ENCODE results near the gene EXOSC6. TPM values are rescaled to one million over a fixed set of nuclear protein-coding genes. Genes with fewer than 3 reads are reported as not detected.
"Not testable (repeated sequence)": the region's sequence is repeated elsewhere in the genome, so short reads cannot be mapped to it uniquely, and the experiment has no call there.

EXOSC6 gene
- total RNA-seq, 2 experiments from 2014 or later = 20.3 to 21.0 TPM

DNA sequence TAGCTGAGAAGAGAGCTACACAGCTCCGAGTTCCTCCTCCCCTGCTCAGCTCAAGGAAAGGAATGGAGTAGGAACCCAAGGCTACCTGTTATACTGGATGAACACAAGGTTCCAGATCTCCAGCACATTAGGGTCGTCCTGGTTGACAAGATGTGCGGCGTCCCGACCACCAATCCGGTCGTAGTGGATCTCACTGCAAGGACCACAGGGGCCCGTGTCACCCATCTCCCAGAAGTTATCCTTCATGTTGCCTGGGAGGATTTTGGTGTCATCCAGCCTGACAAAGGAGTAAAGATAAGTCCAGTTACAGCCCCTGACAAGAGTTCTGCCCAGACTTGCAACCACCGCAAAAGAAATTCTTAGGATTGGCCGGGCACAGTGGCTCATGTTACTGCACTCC, 20.0 kb upstream of the EXOSC6 start:
- no peaks in the 10 kb centered on the region for H3K27me3 Mint-ChIP-seq (ENCODE audit: low read depth)
- H3K36me3 Mint-ChIP-seq (ENCODE audit: low read depth) = peaks cover 66% of the 10 kb centered on the region
- no peaks in the 10 kb centered on the region for H3K9me3 Mint-ChIP-seq
- no peak overlapping the region for H3K4me3 Mint-ChIP-seq
- CTCF ChIA-PET = interaction anchor here (1.0 to 1.6 kb wide), 3 partner anchors 17 to 21 kb away, joined by 3 to 12 read pairs (median 4); no protein-coding TSS in a partner anchor
- no peak overlapping the region for H3K27ac Mint-ChIP-seq
- intact Hi-C loops (cut with micrococcal nuclease) = no loop called here
- DNase-seq = no peak
- H3K4me1 Mint-ChIP-seq (ENCODE audit: low read depth) = peaks cover 2% of the 10 kb centered on the region

DNA sequence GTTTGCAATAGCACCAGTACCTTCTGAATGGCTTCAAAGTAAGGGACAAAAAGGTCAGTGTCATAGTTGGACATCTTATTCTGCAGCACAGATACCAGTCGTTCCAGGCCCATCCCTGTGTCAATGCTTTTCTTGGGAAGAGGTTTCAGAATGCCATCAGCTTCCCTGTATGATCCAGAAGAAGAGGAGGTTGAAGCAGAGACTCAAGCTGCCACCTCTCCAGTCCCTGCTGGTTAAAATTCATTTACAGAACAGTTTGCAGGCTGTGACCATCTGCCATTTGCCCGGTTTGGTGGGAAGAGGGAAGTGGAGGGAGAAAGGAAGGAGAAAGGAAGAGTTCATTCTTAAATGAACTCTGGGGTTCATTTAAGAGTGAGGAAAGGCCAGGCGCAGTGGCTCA, 18.4 kb upstream of the EXOSC6 start:
- Mint-ChIP-seq H3K27me3 (ENCODE audit: low read depth) (no peaks in the 10 kb centered on the region), H3K36me3 (ENCODE audit: low read depth) (peaks cover 67% of the 10 kb centered on the region), H3K9me3 (no peaks in the 10 kb centered on the region), H3K27ac (no peak overlapping the region), H3K4me1 (ENCODE audit: low read depth) (no peaks in the 10 kb centered on the region), H3K4me3 (no peak overlapping the region)
- intact Hi-C loops (cut with micrococcal nuclease) = no loop called here
- CTCF ChIA-PET = interaction anchor here (1.2 kb wide), 1 partner anchor 295 kb away, joined by 4 read pairs; no protein-coding TSS in a partner anchor
- no peak for DNase-seq

GRCh38 chr16:70269471-70269870, 17.7 kb upstream of the EXOSC6 start:
- intact Hi-C loops (cut with micrococcal nuclease) = loop anchor here (5.0 kb wide), 1 partner anchor 283 kb away; no protein-coding TSS in a partner anchor
- Mint-ChIP-seq H3K27ac (no peak overlapping the region), H3K9me3 (no peaks in the 10 kb centered on the region), H3K27me3 (ENCODE audit: low read depth) (no peaks in the 10 kb centered on the region), H3K4me1 (ENCODE audit: low read depth) (no peaks in the 10 kb centered on the region), H3K4me3 (no peak overlapping the region), H3K36me3 (ENCODE audit: low read depth) (peaks cover 69% of the 10 kb centered on the region)
- DNase-seq = no peak
- CTCF ChIA-PET = interaction anchor here (1.2 kb wide), 1 partner anchor 296 kb away, joined by 4 read pairs; no protein-coding TSS in a partner anchor

DNA sequence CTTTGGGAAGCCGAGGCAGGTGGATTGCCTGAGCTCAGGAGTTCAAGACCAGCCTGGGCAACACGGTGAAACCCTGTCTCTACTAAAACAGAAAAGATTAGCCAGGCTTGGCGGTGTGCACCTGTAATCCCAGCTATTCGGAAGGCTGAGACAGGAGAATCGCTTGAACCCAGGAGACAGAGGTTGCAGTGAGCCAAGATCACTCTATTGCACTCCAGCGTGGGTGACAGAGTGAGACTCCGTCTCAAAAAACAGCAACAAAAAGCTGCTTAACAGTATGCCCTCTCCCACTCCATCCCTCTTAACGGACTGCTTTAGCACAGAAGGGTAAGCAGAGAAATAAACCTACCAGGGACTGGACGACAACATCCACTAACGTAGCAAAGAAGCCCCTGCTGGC, 16.2 kb upstream of the EXOSC6 start:
- H3K4me1 Mint-ChIP-seq (ENCODE audit: low read depth); H3K27ac Mint-ChIP-seq; H3K4me3 Mint-ChIP-seq; DNase-seq; H3K9me3 Mint-ChIP-seq; H3K27me3 Mint-ChIP-seq (ENCODE audit: low read depth): not testable (repeated sequence)
- CTCF ChIA-PET = interaction anchor here (0.6 to 1.5 kb wide), 12 partner anchors 8 to 1242 kb away, joined by 3 to 7 read pairs (median 4); partner anchors contain the start of gene AARS1
- intact Hi-C loops (cut with micrococcal nuclease) = loop anchor here (5.0 kb wide), 1 partner anchor 284 kb away; no protein-coding TSS in a partner anchor
- peaks cover 70% of the 10 kb centered on the region for H3K36me3 Mint-ChIP-seq (ENCODE audit: low read depth)

GRCh38 chr16:70267516-70267915, 15.8 kb upstream of the EXOSC6 start:
- Mint-ChIP-seq H3K9me3 (no peaks in the 10 kb centered on the region), H3K4me1 (ENCODE audit: low read depth) (no peaks in the 10 kb centered on the region), H3K36me3 (ENCODE audit: low read depth) (peaks cover 69% of the 10 kb centered on the region), H3K27me3 (ENCODE audit: low read depth) (no peaks in the 10 kb centered on the region), H3K27ac (no peak overlapping the region), H3K4me3 (no peak overlapping the region)
- intact Hi-C loops (cut with micrococcal nuclease) = loop anchor here (5.0 kb wide), 1 partner anchor 285 kb away; no protein-coding TSS in a partner anchor
- CTCF ChIA-PET = interaction anchor here (0.6 to 1.5 kb wide), 13 partner anchors 8 to 1242 kb away, joined by 3 to 7 read pairs (median 4); partner anchors contain the start of genes AARS1 and EXOSC6
- peak; percentile 37 for DNase-seq

- intact Hi-C loops (cut with micrococcal nuclease) = loop anchor here (10.0 kb wide), 1 partner anchor 265 kb away; the partner anchor contains the start of genes COG4 and SF3B3
- not testable (repeated sequence) for DNase-seq; H3K4me3 Mint-ChIP-seq; H3K4me1 Mint-ChIP-seq (ENCODE audit: low read depth); H3K27ac Mint-ChIP-seq; H3K27me3 Mint-ChIP-seq (ENCODE audit: low read depth); H3K9me3 Mint-ChIP-seq
- CTCF ChIA-PET = interaction anchor here (0.9 kb wide), 1 partner anchor 8 kb away, joined by 3 read pairs; no protein-coding TSS in a partner anchor
- peaks cover 49% of the 10 kb centered on the region for H3K36me3 Mint-ChIP-seq (ENCODE audit: low read depth)
Measured at GRCh38 chr16:70259903-70260302, 8.2 kb upstream of the EXOSC6 start.

- no peak for DNase-seq
- Mint-ChIP-seq H3K27me3 (ENCODE audit: low read depth) (no peaks in the 10 kb centered on the region), H3K4me1 (ENCODE audit: low read depth) (no peaks in the 10 kb centered on the region), H3K27ac (no peak overlapping the region), H3K9me3 (no peaks in the 10 kb centered on the region), H3K4me3 (no peak overlapping the region), H3K36me3 (ENCODE audit: low read depth) (peaks cover 48% of the 10 kb centered on the region)
- CTCF ChIA-PET = no interaction called here
- intact Hi-C loops (cut with micrococcal nuclease) = loop anchor here (10.0 kb wide), 1 partner anchor 266 kb away; the partner anchor contains the start of genes COG4 and SF3B3
Measured at GRCh38 chr16:70258946-70259345, 7.2 kb upstream of the EXOSC6 start.

- H3K27me3 Mint-ChIP-seq (ENCODE audit: low read depth) = no peaks in the 10 kb centered on the region
- H3K36me3 Mint-ChIP-seq (ENCODE audit: low read depth) = peaks cover 51% of the 10 kb centered on the region
- intact Hi-C loops (cut with micrococcal nuclease) = loop anchor here (10.0 kb wide), 1 partner anchor 267 kb away; the partner anchor contains the start of genes COG4 and SF3B3
- no peaks in the 10 kb centered on the region for H3K9me3 Mint-ChIP-seq
- CTCF ChIA-PET = interaction anchor here (1.3 kb wide), 1 partner anchor 8 kb away, joined by 3 read pairs; no protein-coding TSS in a partner anchor
- H3K4me3 Mint-ChIP-seq = no peak overlapping the region
- no peak for DNase-seq
- no peak overlapping the region for H3K27ac Mint-ChIP-seq
- no peaks in the 10 kb centered on the region for H3K4me1 Mint-ChIP-seq (ENCODE audit: low read depth)
Measured at GRCh38 chr16:70258065-70258464, 6.3 kb upstream of the EXOSC6 start.

- peaks cover under 1% of the 10 kb centered on the region for H3K4me1 Mint-ChIP-seq (ENCODE audit: low read depth)
- H3K27ac Mint-ChIP-seq = peak overlapping the region; percentile 33
- no peaks in the 10 kb centered on the region for H3K9me3 Mint-ChIP-seq
- intact Hi-C loops (cut with micrococcal nuclease) = loop anchor here (10.0 kb wide), 1 partner anchor 267 kb away; the partner anchor contains the start of genes COG4 and SF3B3
- H3K27me3 Mint-ChIP-seq (ENCODE audit: low read depth) = no peaks in the 10 kb centered on the region
- H3K4me3 Mint-ChIP-seq = no peak overlapping the region
- DNase-seq = no peak
- H3K36me3 Mint-ChIP-seq (ENCODE audit: low read depth) = peaks cover 49% of the 10 kb centered on the region
- CTCF ChIA-PET = interaction anchor here (0.7 to 1.3 kb wide), 2 partner anchors 9 to 11 kb away, joined by 3 read pairs; no protein-coding TSS in a partner anchor
Measured at GRCh38 chr16:70257391-70257790, 5.7 kb upstream of the EXOSC6 start.

GRCh38 chr16:70255574-70255973, 3.8 kb upstream of the EXOSC6 start:
- Mint-ChIP-seq H3K4me1 (ENCODE audit: low read depth) (peaks cover 2% of the 10 kb centered on the region), H3K4me3 (no peak overlapping the region), H3K36me3 (ENCODE audit: low read depth) (peaks cover 48% of the 10 kb centered on the region), H3K27ac (no peak overlapping the region), H3K27me3 (ENCODE audit: low read depth) (no peaks in the 10 kb centered on the region), H3K9me3 (no peaks in the 10 kb centered on the region)
- intact Hi-C loops (cut with micrococcal nuclease) = loop anchor here (10.0 kb wide), 1 partner anchor 269 kb away; the partner anchor contains the start of genes COG4 and SF3B3
- no peak for DNase-seq
- CTCF ChIA-PET = interaction anchor here (0.7 to 1.6 kb wide), 4 partner anchors 11 to 77 kb away, joined by 3 to 4 read pairs (median 4); no protein-coding TSS in a partner anchor

GRCh38 chr16:70254965-70255286, 3.2 kb upstream of the EXOSC6 start:
- no peak overlapping the region for H3K27ac Mint-ChIP-seq
- CTCF ChIA-PET = interaction anchor here (0.6 to 1.6 kb wide), 7 partner anchors 12 to 267 kb away, joined by 3 to 12 read pairs (median 4); no protein-coding TSS in a partner anchor
- H3K36me3 Mint-ChIP-seq (ENCODE audit: low read depth) = peaks cover 50% of the 10 kb centered on the region
- no peaks in the 10 kb centered on the region for H3K27me3 Mint-ChIP-seq (ENCODE audit: low read depth)
- DNase-seq = no peak
- intact Hi-C loops (cut with micrococcal nuclease) = loop anchor here (5.0 to 10.0 kb wide), 2 partner anchors 143 to 270 kb away; partner anchors contain the start of genes COG4, PDPR and SF3B3
- H3K9me3 Mint-ChIP-seq = no peaks in the 10 kb centered on the region
- H3K4me3 Mint-ChIP-seq = no peak overlapping the region
- peaks cover 7% of the 10 kb centered on the region for H3K4me1 Mint-ChIP-seq (ENCODE audit: low read depth)

DNA sequence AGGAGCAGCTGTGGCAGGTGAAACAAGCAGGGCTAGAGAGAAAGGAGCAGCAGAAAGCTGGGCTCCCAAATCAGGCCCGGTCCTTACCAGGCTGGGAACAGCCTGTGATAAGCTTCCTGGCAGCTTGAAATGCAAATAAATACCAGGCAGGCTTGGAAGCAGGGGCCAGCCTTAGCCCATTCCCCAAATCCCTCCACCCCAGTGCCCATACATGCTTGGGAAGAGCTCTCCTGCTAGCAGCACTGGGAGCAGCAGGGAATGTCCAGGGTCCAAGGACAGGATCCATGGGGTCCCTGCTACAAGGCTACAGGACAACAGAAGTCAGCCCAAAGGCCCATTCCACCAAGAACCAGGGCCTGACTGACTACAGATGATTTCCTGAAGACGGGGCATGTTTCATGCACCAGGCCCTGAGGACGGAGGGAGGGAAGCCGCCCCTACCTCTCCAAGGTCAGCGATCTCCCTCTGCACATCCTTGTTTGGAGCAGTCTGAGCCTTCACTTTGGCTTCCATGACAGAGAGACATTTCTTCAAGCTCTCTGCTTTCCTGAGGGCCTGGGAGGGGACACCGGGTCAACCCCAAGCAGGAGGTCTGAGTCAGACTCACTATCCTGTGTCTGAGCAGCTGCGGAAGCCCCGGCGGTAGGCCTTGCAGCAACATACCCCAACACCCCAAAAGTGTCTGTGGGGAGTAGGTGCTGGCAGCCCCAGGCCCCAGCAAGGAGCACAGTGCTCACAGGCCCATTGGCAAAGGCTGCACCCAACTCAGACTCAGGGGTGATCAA, 2.6 kb upstream of the EXOSC6 start:
- H3K9me3 Mint-ChIP-seq = no peaks in the 10 kb centered on the region
- CTCF ChIA-PET = interaction anchor here (0.6 to 1.6 kb wide), 8 partner anchors 12 to 268 kb away, joined by 3 to 12 read pairs (median 4); no protein-coding TSS in a partner anchor
- no peak for DNase-seq
- intact Hi-C loops (cut with micrococcal nuclease) = loop anchor here (5.0 to 10.0 kb wide), 2 partner anchors 142 to 270 kb away; partner anchors contain the start of genes COG4, PDPR and SF3B3
- no peak overlapping the region for H3K4me3 Mint-ChIP-seq
- H3K27me3 Mint-ChIP-seq (ENCODE audit: low read depth) = no peaks in the 10 kb centered on the region
- H3K36me3 Mint-ChIP-seq (ENCODE audit: low read depth) = peaks cover 53% of the 10 kb centered on the region
- H3K27ac Mint-ChIP-seq = peak overlapping the region; percentile 65
- H3K4me1 Mint-ChIP-seq (ENCODE audit: low read depth) = peaks cover 10% of the 10 kb centered on the region

Data from activated naive CD4-positive, alpha-beta T cell treated with anti-CD3 and anti-CD28 coated beads for 36 hours (primary cell).